ENCODE measurements around the gene SLC6A17. TPM values are rescaled to one million over a fixed set of nuclear protein-coding genes. Genes with fewer than 3 reads are reported as not detected.

SLC6A17 gene
- total RNA-seq, 1 experiment from 2014 or later: 0.17 TPM

DNA sequence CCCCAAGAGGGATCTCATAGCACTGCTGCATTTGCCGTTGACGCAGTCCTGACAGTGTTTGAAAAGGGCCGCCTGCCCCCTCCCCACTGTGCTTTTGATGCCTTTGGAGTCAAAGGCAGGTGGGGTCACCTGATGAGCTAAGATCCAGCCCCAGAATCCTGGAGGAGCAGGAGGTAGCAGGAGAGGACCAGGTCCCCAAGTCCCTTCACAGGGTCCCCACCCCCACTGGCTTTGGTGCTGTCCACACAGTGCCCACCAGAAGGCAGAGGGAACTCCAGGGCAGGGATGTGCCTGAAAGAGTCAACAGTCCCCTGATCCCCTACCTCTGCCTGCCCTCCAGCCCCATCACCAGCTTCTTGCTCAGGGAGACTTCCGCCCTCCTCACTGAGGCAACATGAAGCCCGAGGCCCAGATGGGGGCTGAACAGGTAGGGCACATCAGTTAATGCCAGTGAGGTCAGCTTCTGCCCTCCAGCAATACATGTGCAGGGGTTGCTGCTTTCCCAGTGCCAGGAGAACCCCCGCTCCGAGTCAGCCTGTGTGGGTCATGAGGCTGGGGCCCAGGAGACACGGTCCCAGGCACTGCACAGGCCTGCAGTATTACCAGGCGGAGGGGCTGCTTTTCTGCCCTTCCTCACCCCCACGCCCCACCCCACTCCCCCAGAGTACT, 51.0 kb downstream of the SLC6A17 start:
- no peak overlapping the region for H3K4me2 ChIP-seq (ENCODE audit: insufficient read depth, insufficient read length, low read length)
- H3K9me3 ChIP-seq (ENCODE audit: control insufficient read depth, low read depth, low read length): no peaks in the 10 kb centered on the region
- no peak overlapping the region for H3K18ac ChIP-seq (ENCODE audit: insufficient read length, low read depth, low read length)
- TF ChIP-seq, protein P1, sequence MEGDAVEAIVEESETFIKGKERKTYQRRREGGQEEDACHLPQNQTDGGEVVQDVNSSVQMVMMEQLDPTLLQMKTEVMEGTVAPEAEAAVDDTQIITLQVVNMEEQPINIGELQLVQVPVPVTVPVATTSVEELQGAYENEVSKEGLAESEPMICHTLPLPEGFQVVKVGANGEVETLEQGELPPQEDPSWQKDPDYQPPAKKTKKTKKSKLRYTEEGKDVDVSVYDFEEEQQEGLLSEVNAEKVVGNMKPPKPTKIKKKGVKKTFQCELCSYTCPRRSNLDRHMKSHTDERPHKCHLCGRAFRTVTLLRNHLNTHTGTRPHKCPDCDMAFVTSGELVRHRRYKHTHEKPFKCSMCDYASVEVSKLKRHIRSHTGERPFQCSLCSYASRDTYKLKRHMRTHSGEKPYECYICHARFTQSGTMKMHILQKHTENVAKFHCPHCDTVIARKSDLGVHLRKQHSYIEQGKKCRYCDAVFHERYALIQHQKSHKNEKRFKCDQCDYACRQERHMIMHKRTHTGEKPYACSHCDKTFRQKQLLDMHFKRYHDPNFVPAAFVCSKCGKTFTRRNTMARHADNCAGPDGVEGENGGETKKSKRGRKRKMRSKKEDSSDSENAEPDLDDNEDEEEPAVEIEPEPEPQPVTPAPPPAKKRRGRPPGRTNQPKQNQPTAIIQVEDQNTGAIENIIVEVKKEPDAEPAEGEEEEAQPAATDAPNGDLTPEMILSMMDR (conservative IDR thresholded peaks at IDR 0.05): no peak
- H3K27me3 Mint-ChIP-seq (ENCODE audit: low read depth): peaks cover 2% of the 10 kb centered on the region; the same call in 1 of the 2 replicates
- H2BK20ac ChIP-seq (ENCODE audit: low read depth, low read length, poor library complexity, severe bottlenecking): no peak overlapping the region
- peaks cover 11% of the 10 kb centered on the region in 2 experiments for H3K4me1 Mint-ChIP-seq
- no peak overlapping the region for H3K9ac ChIP-seq (ENCODE audit: extremely low read depth, insufficient read length, low read length)
- no peak overlapping the region for H3T11ph ChIP-seq (ENCODE audit: low read length)
- H3K56ac ChIP-seq (ENCODE audit: insufficient read length, low read depth, low read length): no peak overlapping the region
- no peaks in the 10 kb centered on the region for H3K23me2 ChIP-seq (ENCODE audit: insufficient read length, low read depth, low read length, poor library complexity, severe bottlenecking)
- no peak overlapping the region for H2AFZ ChIP-seq (ENCODE audit: low read length)
- H3K27me3 ChIP-seq (ENCODE audit: insufficient read depth, low read length): no peaks in the 10 kb centered on the region
- H3K23ac ChIP-seq (ENCODE audit: insufficient read length, low read depth, low read length): no peak overlapping the region
- WGBS (ENCODE audit: extremely low coverage, insufficient read length, low lambda C conversion rate): no CpG with 5 or more reads among the region's 10 CpGs
- H3K4me3 Mint-ChIP-seq: no peak overlapping the region
- no peaks in the 10 kb centered on the region for H3K4me1 ChIP-seq (ENCODE audit: insufficient read depth, low read length)
- no peak overlapping the region for H3K27ac Mint-ChIP-seq
- H4K20me1 ChIP-seq (ENCODE audit: control insufficient read depth, insufficient read depth, insufficient read length): no peaks in the 10 kb centered on the region
- H3K79me2 ChIP-seq (ENCODE audit: insufficient read depth, low read length): no peaks in the 10 kb centered on the region
- H3K79me1 ChIP-seq (ENCODE audit: insufficient read depth, low read depth, low read length, poor library complexity, severe bottlenecking): no peaks in the 10 kb centered on the region
- no peaks in the 10 kb centered on the region for H3K36me3 Mint-ChIP-seq (ENCODE audit: insufficient read depth in 1 of 3, low read depth in 3 of 3)
- no peak overlapping the region for H3K27ac ChIP-seq (ENCODE audit: insufficient read length, low read depth, low read length)
- no peak overlapping the region for H2BK12ac ChIP-seq (ENCODE audit: insufficient read length, low read depth, low read length)
- no peak overlapping the region for H4K8ac ChIP-seq (replicated peaks; ENCODE audit: insufficient read length, low read depth, low read length)
- no peak overlapping the region for H3K4ac ChIP-seq (ENCODE audit: low read depth, low read length)
- no peak overlapping the region for H2AK5ac ChIP-seq (ENCODE audit: insufficient read length, low read length)
- H4K91ac ChIP-seq (ENCODE audit: insufficient read length, low read depth, low read length): no peak overlapping the region
- H2BK5ac ChIP-seq (ENCODE audit: insufficient read length, low read length): no peak overlapping the region
- DNase-seq: no peak
- no peak overlapping the region for H3K14ac ChIP-seq (ENCODE audit: insufficient read depth, low read length)
- H2BK15ac ChIP-seq (ENCODE audit: low read depth, low read length): no peak overlapping the region
- no peaks in the 10 kb centered on the region for H3K9me3 Mint-ChIP-seq
- no peak overlapping the region for H4K5ac ChIP-seq (ENCODE audit: insufficient read length, low read depth, low read length)
- H2BK120ac ChIP-seq (ENCODE audit: low read depth, low read length, poor library complexity, severe bottlenecking): no peak overlapping the region

Measured in H9 (cell line).